T-helper 22 cell (primary cell): ENCODE data around the gene SLFN12.
A peak's percentile ranks its signal among the peaks of the same experiment; 100 is the strongest.
"Not testable (repeated sequence)": the region's sequence is repeated elsewhere in the genome, so short reads cannot be mapped to it uniquely, and the experiment has no call there.

Experiments used
- DNase-seq: peaks from one replicate; pipeline ENCODE4 v3.0.0-alpha.2; 2020; ENCODE audit warnings: low read depth

SLFN12 gene

GRCh38 chr17:35407531-35407930, 24.8 kb downstream of the SLFN12 start:
- DNase-seq: no peak

DNA sequence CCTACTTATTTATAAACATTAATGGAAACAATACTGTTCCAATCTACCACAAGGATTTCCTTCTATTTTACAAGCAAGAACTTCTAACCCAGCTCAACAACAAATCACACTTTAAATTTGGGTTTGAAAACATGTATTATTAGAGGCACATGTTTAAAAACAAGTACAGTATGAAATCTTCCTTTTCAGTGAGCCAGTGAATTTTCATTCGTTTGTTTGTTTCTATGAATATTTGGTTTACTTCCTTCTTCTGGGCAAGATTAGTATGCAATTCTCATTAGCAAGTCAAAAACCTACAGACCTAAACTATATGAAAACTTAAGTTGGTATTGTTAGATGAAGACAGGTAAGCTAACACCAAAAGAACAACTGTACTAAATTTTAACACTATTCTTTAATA, 25.7 kb downstream of the SLFN12 start:
- no peak for DNase-seq

DNA sequence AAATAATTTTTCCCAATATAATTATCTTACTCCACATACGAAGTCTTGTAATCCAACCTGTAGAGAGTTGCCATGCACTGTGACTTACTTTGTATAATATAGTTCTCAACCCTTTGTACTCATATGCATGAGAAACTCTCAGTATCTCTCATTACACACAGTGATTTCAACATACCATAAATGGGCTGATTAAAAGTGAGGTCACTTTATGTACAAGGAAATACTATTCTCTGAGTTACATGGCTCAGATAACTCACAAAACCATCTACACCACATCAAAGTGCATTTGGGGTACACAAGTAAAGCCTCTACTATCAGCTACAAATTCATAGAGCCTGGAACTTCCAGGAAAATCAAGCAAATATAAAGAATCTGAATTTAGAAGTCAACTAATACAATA, 27.9 kb downstream of the SLFN12 start:
- no peak for DNase-seq

GRCh38 chr17:35393783-35394182, 38.5 kb downstream of the SLFN12 start:
- not testable (repeated sequence) for DNase-seq

DNA sequence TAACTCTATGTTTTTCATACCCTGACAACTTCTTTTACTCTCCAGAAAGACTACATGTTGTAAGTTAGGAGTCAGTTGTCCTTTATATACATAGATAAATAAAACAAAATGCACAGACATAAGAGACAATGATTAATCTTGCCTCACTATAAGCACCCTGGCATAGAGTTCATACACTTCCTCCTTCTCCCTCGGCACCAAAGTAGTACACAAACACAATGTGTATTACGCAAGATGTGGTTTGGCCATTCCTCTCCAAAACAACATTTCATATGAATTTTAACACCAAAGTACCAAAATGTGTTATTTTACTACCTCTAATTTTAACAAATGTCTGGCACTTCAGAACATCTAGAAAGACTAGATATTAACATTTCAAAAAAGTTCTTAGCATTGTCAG, 41.6 kb downstream of the SLFN12 start:
- DNase-seq: no peak

GRCh38 chr17:35390156-35390555, 42.1 kb downstream of the SLFN12 start:
- no peak for DNase-seq

- DNase-seq: no peak
Measured at GRCh38 chr17:35387496-35387895, 44.8 kb downstream of the SLFN12 start.

GRCh38 chr17:35377706-35378105, 54.6 kb downstream of the SLFN12 start:
- no peak for DNase-seq

DNA sequence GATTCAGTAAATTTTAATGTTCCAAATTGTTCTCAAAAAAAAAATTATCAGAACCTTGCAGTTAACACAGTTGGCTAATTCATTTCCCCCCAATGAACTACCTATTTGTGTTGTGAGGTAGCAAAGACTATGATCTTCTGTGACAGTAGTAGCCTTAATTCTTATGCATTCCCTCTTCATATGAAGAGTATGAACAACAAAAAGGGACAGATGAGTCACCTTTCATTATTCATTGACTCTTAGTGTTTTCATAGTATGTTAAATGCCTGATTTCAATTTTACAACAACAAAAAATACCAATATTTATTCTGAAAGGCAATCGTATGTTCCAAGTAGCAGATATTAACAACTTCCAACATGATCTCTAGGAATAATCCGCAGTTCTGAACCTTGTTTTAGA, 55.2 kb downstream of the SLFN12 start:
- DNase-seq: no peak

GRCh38 chr17:35376245-35376644, 56.1 kb downstream of the SLFN12 start:
- DNase-seq: no peak

DNA sequence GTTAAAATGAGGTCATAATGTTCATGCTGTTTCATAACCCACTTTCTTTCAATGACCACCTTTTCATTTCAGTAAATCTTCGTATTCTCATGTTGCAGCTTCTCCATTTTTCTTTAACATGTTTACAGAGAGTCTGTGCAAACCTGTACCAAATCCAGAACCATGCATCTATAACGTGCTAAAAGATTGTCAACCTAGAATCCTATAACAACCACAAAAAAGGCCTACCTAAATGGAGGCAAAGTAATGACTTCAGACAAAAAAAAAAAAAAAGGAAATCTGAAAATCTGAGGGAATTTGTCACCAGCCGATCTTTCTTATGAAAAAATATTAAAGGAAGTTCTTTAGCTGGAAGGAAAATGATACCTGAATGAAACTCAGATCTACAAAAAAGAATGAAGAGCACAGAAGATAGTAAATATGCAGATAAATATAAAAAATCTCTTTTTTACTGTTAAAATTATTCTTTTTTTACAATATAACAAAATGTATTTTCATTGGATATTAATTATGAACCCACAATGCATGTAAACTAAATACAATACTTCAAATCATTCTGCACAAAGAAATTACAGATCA, 57.4 kb downstream of the SLFN12 start:
- no peak for DNase-seq

DNA sequence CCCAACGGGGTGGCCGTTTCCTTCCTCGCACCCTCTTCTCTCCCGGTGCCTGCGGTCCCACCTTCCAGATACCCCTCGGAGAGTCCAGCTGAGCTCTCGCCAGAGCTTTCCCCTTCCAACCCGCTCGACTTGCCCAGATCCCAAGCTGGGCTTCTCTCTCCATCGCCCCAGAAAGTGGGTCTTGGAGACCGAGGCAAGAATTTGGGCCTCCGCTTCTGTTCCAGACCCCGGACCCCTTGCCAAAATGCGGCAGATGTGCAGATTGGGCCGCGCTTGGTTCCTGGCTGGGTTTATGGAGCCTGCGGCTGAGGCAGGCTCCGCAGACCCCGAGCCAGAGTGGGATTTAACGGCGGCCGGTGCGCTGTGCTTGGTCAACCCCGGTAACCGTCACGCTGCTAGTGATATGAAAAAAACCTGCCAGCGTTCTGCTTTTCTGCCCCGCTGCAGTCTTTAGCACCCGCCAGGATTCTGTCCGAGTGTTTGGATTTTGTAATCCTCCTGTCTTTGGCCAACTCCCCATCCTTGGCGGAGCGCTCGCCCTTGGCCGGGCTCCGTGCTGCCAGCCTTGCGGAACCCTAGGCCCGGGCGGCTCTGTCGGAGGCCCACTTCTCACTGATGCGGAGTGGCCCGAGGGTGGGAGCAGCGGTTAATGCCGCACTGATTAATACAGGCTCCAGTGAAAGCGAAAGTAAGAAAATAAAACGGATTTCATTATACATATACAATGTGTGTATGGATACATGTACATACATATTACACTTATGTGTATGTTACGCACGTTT, 58.1 kb downstream of the SLFN12 start:
- peak; percentile 9 for DNase-seq

DNA sequence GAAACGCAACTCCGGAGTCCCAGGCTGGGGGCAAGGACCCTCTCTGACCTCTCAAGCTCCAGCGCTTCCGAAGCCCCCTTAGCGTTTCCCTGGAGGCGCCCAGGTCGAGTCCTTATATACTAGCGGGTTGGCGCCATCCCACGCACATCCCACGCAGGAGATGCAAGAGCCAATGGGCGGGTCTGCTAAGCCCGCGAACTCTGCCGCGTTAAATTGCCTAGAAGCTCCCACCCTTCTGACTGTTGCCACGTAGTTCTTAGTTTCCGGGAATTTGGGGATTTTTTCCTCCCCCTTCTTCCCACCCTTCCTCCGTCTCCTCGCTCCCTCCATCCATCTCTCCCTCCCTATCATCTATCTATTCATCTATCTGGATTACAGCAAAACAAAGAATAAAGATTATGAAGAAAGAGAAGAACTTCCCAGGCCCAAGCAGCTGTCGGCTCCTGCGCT, 58.7 kb downstream of the SLFN12 start, which contains the start of gene SLFN11:
Gene SLFN11, minus strand, starts transcription at position 88 of the 450 bp plus-strand sequence. CDS start 9,814 bp downstream, outside the sequence.
- DNase-seq: peak; percentile 86

- DNase-seq: peak; percentile 24
Measured at GRCh38 chr17:35372846-35373533, 59.3 kb downstream of the SLFN12 start.

DNA sequence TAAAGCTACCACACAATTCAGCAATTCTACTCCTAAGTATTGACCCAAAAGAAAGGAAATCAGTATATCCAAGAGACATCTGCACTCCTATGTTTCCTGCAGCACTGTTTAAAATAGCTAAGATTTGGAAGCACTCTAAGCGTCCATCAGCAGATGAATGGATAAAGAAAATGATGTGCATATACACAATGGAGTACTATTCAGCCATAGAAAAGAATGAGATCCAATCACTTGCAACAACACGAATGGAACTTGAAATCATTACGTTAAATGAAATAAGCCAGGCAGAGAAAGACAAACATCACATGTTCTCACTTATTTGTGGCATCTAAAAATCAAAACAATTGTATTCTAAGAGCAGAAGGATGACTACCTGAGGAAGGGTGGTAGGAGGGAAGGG, 60.4 kb downstream of the SLFN12 start:
- DNase-seq: no peak

DNA sequence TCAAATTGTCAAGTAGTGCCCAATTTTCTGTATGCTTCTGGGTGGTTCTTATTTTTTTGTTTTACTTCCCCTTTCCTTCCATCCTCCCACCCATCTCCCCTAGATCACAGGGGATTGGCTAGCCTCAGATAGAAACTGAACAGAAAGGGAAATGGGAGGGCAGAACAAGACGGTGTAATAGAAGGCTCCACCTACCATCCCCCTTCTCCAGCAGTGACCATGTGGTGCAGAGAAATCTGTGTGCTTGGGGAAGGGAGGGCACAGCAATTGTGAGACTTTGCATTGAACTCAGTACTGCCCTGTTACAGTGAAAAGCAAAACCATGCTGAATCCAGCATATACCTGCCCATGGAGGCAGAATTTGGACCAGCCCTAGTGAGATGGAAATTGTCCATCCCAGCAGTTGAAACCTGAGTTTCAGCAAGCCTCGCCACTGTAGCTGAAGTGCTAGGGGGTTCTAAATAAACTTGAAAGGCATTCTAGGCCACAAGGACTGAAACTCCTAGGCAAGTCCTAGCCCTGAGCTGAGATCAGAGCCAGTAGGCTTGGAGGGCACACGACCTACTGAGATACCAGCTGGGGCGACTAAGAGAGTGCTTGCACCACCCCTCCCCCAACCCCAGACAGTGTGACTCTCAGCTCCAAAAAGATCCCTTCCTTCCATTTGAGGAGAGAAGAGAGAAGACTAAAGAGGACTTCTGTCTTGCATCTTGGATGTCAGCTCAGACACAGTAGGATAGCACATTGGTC, 64.0 kb downstream of the SLFN12 start:
- DNase-seq: peak; percentile 11

DNA sequence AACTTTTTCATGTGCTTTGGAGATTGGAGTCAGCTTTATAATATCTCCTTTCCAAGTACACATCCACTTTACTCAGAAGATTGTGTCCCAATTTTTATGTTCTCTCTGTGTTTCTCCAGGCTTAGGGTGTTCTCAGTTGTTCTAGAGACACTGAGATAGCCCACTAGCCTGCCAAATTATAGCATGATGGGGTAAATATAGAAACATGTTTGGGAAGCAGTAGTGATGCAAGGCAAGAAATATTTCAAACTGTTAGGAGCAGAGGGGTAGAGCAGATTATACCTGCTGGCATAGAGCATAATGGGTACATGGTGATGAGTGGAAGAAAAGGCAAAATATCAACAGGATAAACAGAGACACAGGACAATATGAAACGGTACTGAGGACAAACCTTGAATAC, 71.3 kb downstream of the SLFN12 start:
- DNase-seq: no peak
